ENCODE measurements around the gene SDK1.

SDK1 gene

DNA sequence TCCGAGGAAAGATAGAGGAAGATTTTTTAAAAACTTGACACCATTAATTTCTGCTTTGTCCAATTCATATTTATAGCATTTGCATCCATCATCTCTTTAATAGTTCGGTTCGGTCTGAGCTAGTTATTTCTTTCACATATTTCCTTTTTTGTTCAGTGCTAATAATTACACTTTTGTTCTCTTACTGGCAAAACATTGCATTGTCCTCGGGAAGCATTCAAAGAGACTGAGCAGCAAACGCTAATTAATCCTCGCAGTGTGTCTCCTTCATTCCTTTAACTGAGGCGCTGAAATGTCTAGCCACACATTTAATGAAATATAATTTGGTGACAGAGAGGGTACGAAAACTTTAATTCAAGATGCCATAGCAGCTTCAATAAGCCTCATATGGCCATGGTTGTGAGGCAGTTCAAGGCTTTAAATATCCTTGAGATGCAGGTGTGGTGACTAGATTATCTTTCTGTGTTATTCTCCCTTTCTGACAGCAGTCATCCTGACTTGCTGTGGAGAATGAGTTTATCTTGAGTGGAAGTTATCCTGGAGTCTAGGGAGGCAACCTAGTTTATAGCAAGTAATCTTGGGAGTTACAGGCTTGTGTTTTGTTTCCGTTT, 431.4 kb downstream of the SDK1 start:
- H3K27me3 Mint-ChIP-seq (ENCODE audit: low read depth): no peaks in the 10 kb centered on the region
- H3K27ac Mint-ChIP-seq: no peak overlapping the region
- H3K4me3 Mint-ChIP-seq: no peak overlapping the region
- H3K4me1 Mint-ChIP-seq: no peaks in the 10 kb centered on the region
- TF ChIP-seq, protein P1, sequence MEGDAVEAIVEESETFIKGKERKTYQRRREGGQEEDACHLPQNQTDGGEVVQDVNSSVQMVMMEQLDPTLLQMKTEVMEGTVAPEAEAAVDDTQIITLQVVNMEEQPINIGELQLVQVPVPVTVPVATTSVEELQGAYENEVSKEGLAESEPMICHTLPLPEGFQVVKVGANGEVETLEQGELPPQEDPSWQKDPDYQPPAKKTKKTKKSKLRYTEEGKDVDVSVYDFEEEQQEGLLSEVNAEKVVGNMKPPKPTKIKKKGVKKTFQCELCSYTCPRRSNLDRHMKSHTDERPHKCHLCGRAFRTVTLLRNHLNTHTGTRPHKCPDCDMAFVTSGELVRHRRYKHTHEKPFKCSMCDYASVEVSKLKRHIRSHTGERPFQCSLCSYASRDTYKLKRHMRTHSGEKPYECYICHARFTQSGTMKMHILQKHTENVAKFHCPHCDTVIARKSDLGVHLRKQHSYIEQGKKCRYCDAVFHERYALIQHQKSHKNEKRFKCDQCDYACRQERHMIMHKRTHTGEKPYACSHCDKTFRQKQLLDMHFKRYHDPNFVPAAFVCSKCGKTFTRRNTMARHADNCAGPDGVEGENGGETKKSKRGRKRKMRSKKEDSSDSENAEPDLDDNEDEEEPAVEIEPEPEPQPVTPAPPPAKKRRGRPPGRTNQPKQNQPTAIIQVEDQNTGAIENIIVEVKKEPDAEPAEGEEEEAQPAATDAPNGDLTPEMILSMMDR (IDR thresholded peaks at IDR 0.05; ENCODE audit: unreplicated experiment in 3 of 3): no peak
- peaks cover 14% of the 10 kb centered on the region for H3K9me3 Mint-ChIP-seq
- H3K36me3 Mint-ChIP-seq (ENCODE audit: low read depth): no peaks in the 10 kb centered on the region

DNA sequence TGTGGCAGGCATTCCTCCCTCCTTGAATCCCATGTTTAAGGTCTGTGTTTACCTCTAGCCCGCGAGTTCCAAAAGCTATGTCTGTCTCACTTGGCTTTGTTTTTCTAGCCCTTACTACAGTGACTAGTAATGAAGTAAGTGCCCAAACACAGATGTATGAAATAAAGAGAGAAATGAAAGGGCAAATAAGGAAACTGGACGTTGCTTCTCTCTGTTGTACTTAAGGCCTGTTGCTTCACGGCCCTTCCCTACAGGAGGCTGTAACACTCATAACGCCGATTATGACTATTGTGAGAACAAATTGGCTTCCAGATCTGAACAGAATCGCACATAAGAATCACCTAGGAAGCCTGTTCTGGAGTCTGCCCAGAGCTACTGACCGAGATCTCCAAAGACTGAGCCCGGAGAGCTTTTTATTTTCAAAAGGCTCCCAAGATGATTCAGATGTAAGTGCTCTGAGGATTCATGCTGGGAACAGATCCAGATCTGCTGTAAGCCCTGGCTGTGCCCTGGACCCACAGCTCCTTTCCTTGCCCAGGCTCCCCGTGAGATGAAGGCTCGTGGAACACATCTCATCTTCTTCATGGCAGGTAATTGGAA, 432.6 kb downstream of the SDK1 start:
- Mint-ChIP-seq H3K27ac (no peak overlapping the region), H3K4me3 (no peak overlapping the region), H3K36me3 (ENCODE audit: low read depth) (peaks cover 3% of the 10 kb centered on the region), H3K27me3 (ENCODE audit: low read depth) (no peaks in the 10 kb centered on the region), H3K4me1 (no peaks in the 10 kb centered on the region), H3K9me3 (peaks cover 21% of the 10 kb centered on the region)
- TF ChIP-seq, protein P1 (IDR thresholded peaks at IDR 0.05; ENCODE audit: unreplicated experiment in 3 of 3): no peak

DNA sequence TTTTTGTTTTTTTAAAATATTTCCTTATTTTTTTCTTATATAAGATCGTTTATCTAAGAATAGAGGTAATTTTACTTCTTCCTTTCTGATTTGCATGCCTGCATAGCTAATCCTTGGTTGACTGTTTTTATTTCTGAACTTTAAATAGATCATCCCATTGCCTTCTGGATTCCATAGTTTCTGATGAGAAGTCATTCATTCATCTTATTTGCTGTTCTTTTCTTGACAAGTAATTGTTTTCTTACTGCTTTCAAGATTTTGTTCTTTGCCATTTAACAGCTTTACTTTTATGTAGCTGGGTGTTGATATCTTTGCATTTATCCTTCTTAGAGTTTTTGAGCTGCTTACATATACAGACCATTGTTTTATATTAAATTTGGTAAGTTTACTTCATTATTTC, 437.9 kb downstream of the SDK1 start:
- Mint-ChIP-seq H3K36me3 (ENCODE audit: low read depth) (peaks cover 11% of the 10 kb centered on the region), H3K4me1 (no peaks in the 10 kb centered on the region), H3K9me3 (peaks cover 28% of the 10 kb centered on the region), H3K27me3 (ENCODE audit: low read depth) (no peaks in the 10 kb centered on the region), H3K27ac (no peak overlapping the region), H3K4me3 (no peak overlapping the region)
- TF ChIP-seq, protein P1 (IDR thresholded peaks at IDR 0.05; ENCODE audit: unreplicated experiment in 3 of 3): no peak

DNA sequence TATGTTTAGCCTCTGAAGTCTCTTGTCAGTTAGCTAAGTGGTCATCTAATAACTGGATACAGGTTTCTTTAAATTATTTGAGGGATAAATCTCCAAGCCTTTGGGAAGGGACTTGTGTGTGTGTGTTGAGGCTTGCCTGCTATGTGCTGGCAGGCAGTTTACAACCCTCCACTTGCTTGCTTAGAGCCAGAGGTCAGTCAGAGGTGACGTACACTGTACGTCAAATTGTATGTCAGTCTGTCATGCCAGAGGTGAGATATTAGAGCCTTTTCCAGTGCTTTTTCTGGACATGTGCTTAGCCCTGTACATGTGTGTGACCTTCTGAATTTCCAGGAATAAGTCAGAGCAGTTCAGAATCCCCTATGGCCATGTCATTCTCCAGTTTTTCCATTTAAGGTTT, 438.9 kb downstream of the SDK1 start:
- H3K9me3 Mint-ChIP-seq: peaks cover 26% of the 10 kb centered on the region
- H3K27ac Mint-ChIP-seq: no peak overlapping the region
- TF ChIP-seq, protein P1 (IDR thresholded peaks at IDR 0.05; ENCODE audit: unreplicated experiment in 3 of 3): no peak
- H3K36me3 Mint-ChIP-seq (ENCODE audit: low read depth): peaks cover 11% of the 10 kb centered on the region
- no peak overlapping the region for H3K4me3 Mint-ChIP-seq
- no peaks in the 10 kb centered on the region for H3K27me3 Mint-ChIP-seq (ENCODE audit: low read depth)
- H3K4me1 Mint-ChIP-seq: no peaks in the 10 kb centered on the region

DNA sequence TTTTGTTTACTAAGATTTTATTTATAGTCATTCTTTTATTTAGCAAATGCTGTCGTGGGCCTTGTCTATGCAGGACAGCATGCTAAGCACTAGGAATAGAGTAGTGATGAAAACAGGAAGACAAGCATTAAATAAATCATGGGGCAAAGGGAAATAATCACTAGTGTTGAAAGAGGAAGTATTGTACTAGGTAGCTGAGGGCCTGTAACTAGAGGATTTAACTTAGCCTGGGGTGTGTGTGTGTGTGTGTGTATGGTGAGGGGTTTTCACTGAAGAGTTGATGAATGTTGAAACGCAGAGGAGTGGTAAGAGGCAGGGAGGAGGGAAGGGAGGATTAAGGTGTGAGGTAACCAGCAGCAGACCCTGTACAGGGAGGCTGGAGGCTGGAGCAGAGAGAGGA, 446.4 kb downstream of the SDK1 start:
- TF ChIP-seq, protein P1 (IDR thresholded peaks at IDR 0.05; ENCODE audit: unreplicated experiment in 3 of 3): no peak
- H3K27me3 Mint-ChIP-seq (ENCODE audit: low read depth): peaks cover 4% of the 10 kb centered on the region
- H3K36me3 Mint-ChIP-seq (ENCODE audit: low read depth): no peaks in the 10 kb centered on the region
- no peak overlapping the region for H3K4me3 Mint-ChIP-seq
- H3K9me3 Mint-ChIP-seq: peaks cover 6% of the 10 kb centered on the region
- no peak overlapping the region for H3K27ac Mint-ChIP-seq
- no peaks in the 10 kb centered on the region for H3K4me1 Mint-ChIP-seq

DNA sequence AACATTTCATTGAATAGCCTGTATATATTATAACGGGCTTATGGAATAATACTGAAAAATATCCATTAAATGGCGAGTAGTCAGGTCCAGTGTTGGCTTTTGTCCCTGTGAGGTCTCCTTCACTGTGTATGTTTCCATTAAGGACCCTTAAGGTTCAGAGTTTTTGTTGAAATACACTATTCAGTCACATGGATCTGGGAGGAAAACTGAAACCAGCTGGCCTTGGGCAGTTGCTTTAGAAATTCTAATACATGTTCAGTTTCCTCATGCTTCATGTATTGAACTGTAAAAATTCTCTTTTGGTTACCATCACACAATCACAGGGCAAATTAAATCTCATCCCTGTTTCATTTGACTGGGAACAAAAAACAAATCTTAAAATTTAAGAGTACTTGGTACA, 447.3 kb downstream of the SDK1 start:
- Mint-ChIP-seq H3K4me1 (peaks cover 4% of the 10 kb centered on the region), H3K27ac (no peak overlapping the region)

More for the DNA sequence above, 447.3 kb downstream of the SDK1 start:
- Mint-ChIP-seq H3K36me3 (ENCODE audit: low read depth) (no peaks in the 10 kb centered on the region), H3K9me3 (peaks cover 2% of the 10 kb centered on the region), H3K4me3 (no peak overlapping the region), H3K27me3 (ENCODE audit: low read depth) (peaks cover 4% of the 10 kb centered on the region)
- TF ChIP-seq, protein P1 (IDR thresholded peaks at IDR 0.05; ENCODE audit: unreplicated experiment in 3 of 3): no peak

Measured in nephron (organoid).